ENCODE results near the gene SVIL. TPM values are rescaled to one million over a fixed set of nuclear protein-coding genes. Genes with fewer than 3 reads are reported as not detected.
"Not testable (repeated sequence)": the region's sequence is repeated elsewhere in the genome, so short reads cannot be mapped to it uniquely, and the experiment has no call there.

Gene SVIL
- total RNA-seq, 2 donors from 2014 or later, result 92.9 to 524 TPM

- WGBS, result 72% methylated on average over 9 of the region's 9 CpGs
- TF ChIP-seq POLR2AphosphoS5 (IDR thresholded peaks at IDR 0.05), result no peak
- TF ChIP-seq CTCF (IDR thresholded peaks at IDR 0.05), result no peak
- no peak for TF ChIP-seq POLR2A (IDR thresholded peaks at IDR 0.05)
- Histone ChIP-seq H3K36me3 (peaks cover 0 to 12% of the 10 kb centered on the region in 2 donors), H3K4me1 (replicated peaks) (no peaks in the 10 kb centered on the region), H3K4me3 (no peak overlapping the region), H3K27me3 (replicated peaks; ENCODE audit: insufficient read depth) (no peaks in the 10 kb centered on the region), H3K27ac (no peak overlapping the region), H3K9me3 (no peaks in the 10 kb centered on the region)
- DNase-seq (ENCODE audit: low spot score), result no peak
- intact Hi-C loops (cut with DNase I), result loop anchor here (5.0 kb wide), 1 partner anchor 108 kb away; no protein-coding TSS in a partner anchor
Observed at GRCh38 chr10:29495366-29495765, 139.4 kb downstream of the SVIL start.

GRCh38 chr10:29493697-29494096 is 141.1 kb downstream of the SVIL start:
- no peak overlapping the region for H3K27ac ChIP-seq
- H3K4me3 ChIP-seq, result no peak overlapping the region
- no peaks in the 10 kb centered on the region for H3K4me1 ChIP-seq (replicated peaks)
- H3K36me3 ChIP-seq, result peaks cover 3 to 12% of the 10 kb centered on the region in 2 donors
- H3K9me3 ChIP-seq, result no peaks in the 10 kb centered on the region
- 97% methylated on average over 6 of the region's 6 CpGs for WGBS
- intact Hi-C loops (cut with DNase I), result no loop called here
- H3K27me3 ChIP-seq (replicated peaks; ENCODE audit: insufficient read depth), result no peaks in the 10 kb centered on the region
- TF ChIP-seq CTCF (IDR thresholded peaks at IDR 0.05) (no peak), POLR2AphosphoS5 (IDR thresholded peaks at IDR 0.05) (no peak), POLR2A (IDR thresholded peaks at IDR 0.05) (no peak)
- DNase-seq (ENCODE audit: low spot score), result no peak

GRCh38 chr10:29492774-29493173 is 142.0 kb downstream of the SVIL start:
- no peak overlapping the region for H3K27ac ChIP-seq
- no peak for DNase-seq (ENCODE audit: low spot score)
- H3K4me3 ChIP-seq, result no peak overlapping the region
- 86% methylated on average over 11 of the region's 11 CpGs for WGBS
- H3K4me1 ChIP-seq (replicated peaks), result no peaks in the 10 kb centered on the region
- intact Hi-C loops (cut with DNase I), result no loop called here
- no peaks in the 10 kb centered on the region for H3K9me3 ChIP-seq
- H3K36me3 ChIP-seq, result peaks cover 3 to 12% of the 10 kb centered on the region in 2 donors
- TF ChIP-seq POLR2A (IDR thresholded peaks at IDR 0.05) (no peak), CTCF (IDR thresholded peaks at IDR 0.05) (no peak), POLR2AphosphoS5 (IDR thresholded peaks at IDR 0.05) (no peak)
- no peaks in the 10 kb centered on the region for H3K27me3 ChIP-seq (replicated peaks; ENCODE audit: insufficient read depth)

- 79% methylated on average over 5 of the region's 5 CpGs for WGBS
- no peak for DNase-seq (ENCODE audit: low spot score)
- intact Hi-C loops (cut with DNase I), result no loop called here
- no peaks in the 10 kb centered on the region for H3K9me3 ChIP-seq
- H3K36me3 ChIP-seq, result peaks cover 3 to 12% of the 10 kb centered on the region in 2 donors
- no peak overlapping the region for H3K4me3 ChIP-seq
- H3K27me3 ChIP-seq (replicated peaks; ENCODE audit: insufficient read depth), result no peaks in the 10 kb centered on the region
- H3K27ac ChIP-seq, result no peak overlapping the region
- H3K4me1 ChIP-seq (replicated peaks), result no peaks in the 10 kb centered on the region
- TF ChIP-seq POLR2A (IDR thresholded peaks at IDR 0.05), result no peak
- no peak for TF ChIP-seq POLR2AphosphoS5 (IDR thresholded peaks at IDR 0.05)
- no peak for TF ChIP-seq CTCF (IDR thresholded peaks at IDR 0.05)
Observed at GRCh38 chr10:29491918-29492317, 142.9 kb downstream of the SVIL start.

- H3K27me3 ChIP-seq (replicated peaks; ENCODE audit: insufficient read depth); intact Hi-C loops (cut with DNase I); H3K4me3 ChIP-seq; H3K27ac ChIP-seq; H3K9me3 ChIP-seq; H3K4me1 ChIP-seq (replicated peaks); DNase-seq (ENCODE audit: low spot score): not testable (repeated sequence)
- WGBS, result 94% methylated on average over 16 of the region's 16 CpGs
- H3K36me3 ChIP-seq, result peaks cover 3 to 12% of the 10 kb centered on the region in 2 donors
Observed at GRCh38 chr10:29490781-29491280, 143.9 kb downstream of the SVIL start.

GRCh38 chr10:29488471-29488870 is 146.3 kb downstream of the SVIL start:
- DNase-seq (ENCODE audit: low spot score); H3K4me3 ChIP-seq; H3K9me3 ChIP-seq; H3K36me3 ChIP-seq; H3K4me1 ChIP-seq (replicated peaks); intact Hi-C loops (cut with DNase I); H3K27ac ChIP-seq; H3K27me3 ChIP-seq (replicated peaks; ENCODE audit: insufficient read depth): not testable (repeated sequence)
- WGBS, result 89% methylated on average over 14 of the region's 14 CpGs
